H7 (cell line): ENCODE data around the gene CREB3L1. TPM values are rescaled to one million over a fixed set of nuclear protein-coding genes. Genes with fewer than 3 reads are reported as not detected.

Experiments
- DNase-seq: peaks from one replicate; pipeline ENCODE4 v3.0.0; 2012
- H3K27me3 ChIP-seq: 2 replicates; pipeline ENCODE4 v1.6.0; 2011; ENCODE audit warnings: mild to moderate bottlenecking, low read length; ENCODE audit not compliant: control insufficient read depth, insufficient read depth
- H3K36me3 ChIP-seq: replicated peaks from 2 replicates; pipeline ENCODE4 v1.5.1; 2011; ENCODE audit warnings: low read length; ENCODE audit not compliant: control insufficient read depth, insufficient read depth
- H3K4me3 ChIP-seq: 2 replicates; pipeline ENCODE4 v1.5.1; 2011; ENCODE audit warnings: low read depth, mild to moderate bottlenecking, control low read depth, low read length, moderate library complexity; ENCODE audit not compliant: insufficient read depth
- total RNA-seq: library from RNA; depleted of rRNA; stranded (reverse); fragments of >200 nt; shearing (Covaris generic); gene quantifications from 2 replicates; pipeline ENCODE4 v1.2.3, GENCODE V29; 2014; rRNA removed

The CREB3L1 gene
- total RNA-seq, 1 experiment from 2014 or later, result 1.6 TPM

DNA sequence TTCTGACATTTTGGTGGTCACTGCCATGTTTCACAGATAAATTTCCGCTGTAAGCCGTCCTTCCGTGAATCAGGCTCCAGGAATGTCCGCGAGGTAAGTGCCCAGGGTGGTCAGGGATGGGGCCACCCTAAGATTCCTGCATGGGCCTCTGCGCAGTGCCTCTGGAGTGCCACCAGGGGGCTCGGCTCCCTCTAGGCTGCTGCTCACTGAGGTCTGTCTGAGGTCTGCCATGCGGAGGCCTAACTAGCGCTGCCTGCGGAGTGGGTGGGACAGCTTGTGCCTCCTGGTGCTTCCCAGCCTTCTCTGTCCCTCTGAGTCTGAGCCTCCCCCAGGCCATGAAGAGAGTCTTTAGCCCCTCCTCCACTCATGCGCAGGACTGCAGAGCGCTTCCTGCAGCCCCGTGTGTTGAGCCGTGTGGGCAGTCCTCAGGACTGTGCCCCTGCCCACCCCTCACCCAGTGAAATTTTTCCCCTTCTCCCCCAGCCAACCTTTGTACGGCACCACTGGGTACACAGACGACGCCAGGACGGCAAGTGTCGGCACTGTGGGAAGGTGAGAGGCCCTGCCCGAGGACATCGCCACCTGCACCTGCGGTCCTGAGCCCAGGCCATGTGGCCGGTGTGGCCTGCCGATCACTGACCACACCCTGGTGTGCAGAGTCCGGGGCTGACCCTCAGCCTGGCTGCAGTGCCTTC lies 92.1 kb downstream of the CREB3L1 start:
- Histone ChIP-seq H3K4me3 (no peak overlapping the region), H3K36me3 (peaks cover 22% of the 10 kb centered on the region), H3K27me3 (no peaks in the 10 kb centered on the region)
- DNase-seq, result peak; percentile 94

GRCh38 chr11:46370253-46370652 lies 92.8 kb downstream of the CREB3L1 start:
- Histone ChIP-seq H3K36me3 (peaks cover 26% of the 10 kb centered on the region), H3K4me3 (no peak overlapping the region), H3K27me3 (no peaks in the 10 kb centered on the region)

More at GRCh38 chr11:46370253-46370652, 92.8 kb downstream of the CREB3L1 start:
- DNase-seq, result no peak

Other genes starting within 250 kb of the CREB3L1 start
- gene PHF21A, start 156.2 kb upstream of the CREB3L1 start, total RNA-seq, result 10.1 and 17.6 TPM in 2 replicates
- gene DGKZ, start 69.8 kb downstream of the CREB3L1 start, total RNA-seq, result 80.8 and 109 TPM in 2 replicates
- 672 and 771 TPM in 2 replicates for gene MDK, start 104.0 kb downstream of the CREB3L1 start, total RNA-seq
- 0.14 TPM in 1 of 2 replicates, not detected in the other for gene CHRM4, start 114.1 kb downstream of the CREB3L1 start, total RNA-seq